IMR-90 (cell line): Measurements from ENCODE around the gene LRP1B. TPM values are rescaled to one million over a fixed set of nuclear protein-coding genes. Genes with fewer than 3 reads are reported as not detected.

Experiments
- ATAC-seq: fragments of 200-7000 bp; cut with Tn5 transposase; 2 replicates; pipeline ENCODE4 v1.9.1; 2020; ENCODE audit warnings: low read depth, mild to moderate bottlenecking, moderate library complexity
- BruUV-seq: library from RNA; stranded (reverse); fragments of 400-500 nt; replicated peaks from 2 replicates; lab custom pipeline; 2021; lab: Mats Ljungman, UMichigan
- CTCF ChIA-PET: fragments of 300-600 bp; formaldehyde crosslinking; extraction: SDS; loops from one replicate; lab custom pipeline; 2021; ENCODE audit warnings: antibody characterized with exemption; lab: Yijun Ruan, JAX
- POLR2A ChIA-PET: fragments of 300-600 bp; sonication (Branson Sonifier 250); formaldehyde crosslinking; loops from one replicate; lab custom pipeline; 2022; ENCODE audit warnings: antibody characterized with exemption; ENCODE audit not compliant: unreplicated experiment; lab: Charles Lee
- DNase-seq: peaks from one replicate; pipeline ENCODE4 v3.0.0; 2013
- H2AFZ ChIP-seq: replicated peaks from 2 replicates; pipeline ENCODE3; 2013; ENCODE audit warnings: low read length, mild to moderate bottlenecking; ENCODE audit not compliant: poor library complexity
- H2AK5ac ChIP-seq: 2 replicates; pipeline ENCODE4 v1.6.1; 2013; ENCODE audit warnings: low read depth, low read length, inconsistent platforms
- H2AK9ac ChIP-seq: replicated peaks from 2 replicates; pipeline ENCODE3; 2013; ENCODE audit warnings: mild to moderate bottlenecking, low read depth, low read length, moderate library complexity; ENCODE audit not compliant: poor library complexity
- H2BK120ac ChIP-seq: 2 replicates; pipeline ENCODE4 v1.6.1; 2013; ENCODE audit warnings: low read depth, low read length, inconsistent platforms
- H2BK15ac ChIP-seq: 3 replicates; pipeline ENCODE4 v1.6.1; 2013; ENCODE audit warnings: low read depth, low read length, inconsistent platforms
- H2BK20ac ChIP-seq: 2 replicates; pipeline ENCODE4 v1.6.1; 2013; ENCODE audit warnings: low read depth, mild to moderate bottlenecking, inconsistent platforms, low read length, moderate library complexity
- H2BK5ac ChIP-seq: 2 replicates; pipeline ENCODE4 v1.6.1; 2013; ENCODE audit warnings: mild to moderate bottlenecking, low read depth, low read length, inconsistent platforms; ENCODE audit not compliant: poor library complexity, severe bottlenecking
- H3K14ac ChIP-seq: replicated peaks from 2 replicates; pipeline ENCODE4 v1.6.1; 2013; ENCODE audit warnings: low read depth, low read length, inconsistent platforms
- H3K18ac ChIP-seq: 2 replicates; pipeline ENCODE4 v1.6.1; 2013; ENCODE audit warnings: low read depth, low read length, control low read depth
- H3K23ac ChIP-seq: 2 replicates; pipeline ENCODE4 v1.6.1; 2013; ENCODE audit warnings: low read depth, low read length, inconsistent platforms
- H3K27ac ChIP-seq: 2 replicates; pipeline ENCODE4 v1.5.1; 2013; ENCODE audit warnings: mild to moderate bottlenecking, control low read depth, low read length; ENCODE audit not compliant: insufficient read depth
- H3K27me3 ChIP-seq: 2 replicates; pipeline ENCODE4 v1.6.1; 2013; ENCODE audit warnings: low read length; ENCODE audit not compliant: control insufficient read depth, insufficient read depth
- H3K36me3 ChIP-seq: 2 replicates; pipeline ENCODE4 v1.6.1; 2013; ENCODE audit warnings: low read length, mixed read lengths; ENCODE audit not compliant: control insufficient read depth, insufficient read depth
- H3K4ac ChIP-seq: 2 replicates; pipeline ENCODE4 v1.6.1; 2013; ENCODE audit warnings: low read depth, low read length, inconsistent platforms
- H3K4me1 ChIP-seq: 2 replicates; pipeline ENCODE4 v1.6.1; 2013; ENCODE audit warnings: low read length, mixed read lengths; ENCODE audit not compliant: control insufficient read depth, insufficient read depth
- H3K4me2 ChIP-seq: 2 replicates; pipeline ENCODE4 v1.6.1; 2013; ENCODE audit warnings: low read depth, mild to moderate bottlenecking, control low read depth, low read length, moderate library complexity
- H3K4me3 ChIP-seq: 2 replicates; pipeline ENCODE4 v1.5.1; 2013; ENCODE audit warnings: low read depth, mild to moderate bottlenecking, control low read depth, low read length, moderate library complexity; ENCODE audit not compliant: insufficient read depth
- H3K56ac ChIP-seq: 2 replicates; pipeline ENCODE4 v1.6.1; 2013; ENCODE audit warnings: low read length, inconsistent platforms; ENCODE audit not compliant: insufficient read depth; ENCODE audit errors: extremely low read depth
- H3K79me1 ChIP-seq, 2 experiments: 2 replicates each; pipeline ENCODE4 v1.6.1; 2013; ENCODE audit warnings: low read length in 2 of 2, inconsistent platforms in 1 of 2, low read depth in 1 of 2
- H3K9ac ChIP-seq: 2 replicates; pipeline ENCODE4 v1.6.1; 2013; ENCODE audit warnings: low read depth, low read length, control low read depth
- H3K9me1 ChIP-seq: 2 replicates; pipeline ENCODE4 v1.6.1; 2013; ENCODE audit warnings: low read length, inconsistent platforms; ENCODE audit not compliant: insufficient read depth
- H3K9me3 ChIP-seq: 2 replicates; pipeline ENCODE4 v1.6.1; 2013; ENCODE audit warnings: low read length; ENCODE audit not compliant: control insufficient read depth, insufficient read depth
- H4K20me1 ChIP-seq: 2 replicates; pipeline ENCODE4 v1.6.1; 2013; ENCODE audit warnings: low read length, inconsistent platforms; ENCODE audit not compliant: insufficient read depth
- H4K5ac ChIP-seq: 2 replicates; pipeline ENCODE4 v1.6.1; 2013; ENCODE audit warnings: mild to moderate bottlenecking, low read depth, low read length, control low read depth
- H4K8ac ChIP-seq, 2 experiments: 2 replicates each; pipeline ENCODE4 v1.6.1; 2013; ENCODE audit warnings: low read depth in 2 of 2, low read length in 2 of 2, control low read depth in 1 of 2, inconsistent platforms in 1 of 2
- H4K91ac ChIP-seq: 2 replicates; pipeline ENCODE4 v1.6.1; 2013; ENCODE audit warnings: low read depth, low read length, inconsistent platforms; ENCODE audit not compliant: insufficient read depth
- CEBPB ChIP-seq: IDR thresholded peaks from 2 replicates; pipeline ENCODE4 v1.6.1; 2012; ENCODE audit warnings: low read depth, low read length, improper control_type of control experiment
- CHD1 ChIP-seq: IDR thresholded peaks from 2 replicates; pipeline ENCODE4 v1.6.1; 2012; ENCODE audit warnings: low read depth, low read length, improper control_type of control experiment
- WGBS, 2 experiments: methylation state at CpG; one replicate each; pipeline versions ENCODE4 v1.1.5 to v1.1.7; 2013; ENCODE audit warnings: missing lambda C conversion rate in 2 of 2; ENCODE audit not compliant: insufficient read length in 1 of 2; ENCODE audit errors: extremely low coverage in 2 of 2; 5-methylcytosine and 5-hydroxymethylcytosine counted together
- dilution Hi-C: fragments of 300-500 bp; cut with HindIII; formaldehyde crosslinking; loops from one replicate; pipeline ENCODE4 v1.14.3; 2018; ENCODE audit warnings: low sequenced_read_pairs; ENCODE audit not compliant: unreplicated experiment
- in situ Hi-C: fragments of 300-500 bp; cut with MboI; formaldehyde crosslinking; loops from 3 replicates; pipeline ENCODE4 v1.14.3; 2019; ENCODE audit warnings: low sequenced_read_pairs, inconsistent platforms, mixed read lengths
- intact Hi-C: fragments of 100-400 bp; cut with micrococcal nuclease; formaldehyde crosslinking; loops from 2 replicates; pipeline ENCODE4 v1.10.0; 2022
- polyA plus RNA-seq, 3 experiments: library from polyadenylated mRNA; depleted of rRNA; stranded (reverse); fragments of >200 nt; gene quantifications; 2 replicates each; pipeline ENCODE4 v1.2.3, GENCODE V29; 2012; ENCODE audit warnings: low replicate concordance in 1 of 3
- total RNA-seq: library from RNA; depleted of rRNA; stranded (reverse); fragments of >200 nt; gene quantifications from 2 replicates; pipeline ENCODE4 v1.2.3, GENCODE V29; 2012

Gene LRP1B
- total and polyA plus RNA-seq, 2 of the 4 experiments (the other 2 are of a cell fraction), result under 0.01 to 0.02 TPM

DNA sequence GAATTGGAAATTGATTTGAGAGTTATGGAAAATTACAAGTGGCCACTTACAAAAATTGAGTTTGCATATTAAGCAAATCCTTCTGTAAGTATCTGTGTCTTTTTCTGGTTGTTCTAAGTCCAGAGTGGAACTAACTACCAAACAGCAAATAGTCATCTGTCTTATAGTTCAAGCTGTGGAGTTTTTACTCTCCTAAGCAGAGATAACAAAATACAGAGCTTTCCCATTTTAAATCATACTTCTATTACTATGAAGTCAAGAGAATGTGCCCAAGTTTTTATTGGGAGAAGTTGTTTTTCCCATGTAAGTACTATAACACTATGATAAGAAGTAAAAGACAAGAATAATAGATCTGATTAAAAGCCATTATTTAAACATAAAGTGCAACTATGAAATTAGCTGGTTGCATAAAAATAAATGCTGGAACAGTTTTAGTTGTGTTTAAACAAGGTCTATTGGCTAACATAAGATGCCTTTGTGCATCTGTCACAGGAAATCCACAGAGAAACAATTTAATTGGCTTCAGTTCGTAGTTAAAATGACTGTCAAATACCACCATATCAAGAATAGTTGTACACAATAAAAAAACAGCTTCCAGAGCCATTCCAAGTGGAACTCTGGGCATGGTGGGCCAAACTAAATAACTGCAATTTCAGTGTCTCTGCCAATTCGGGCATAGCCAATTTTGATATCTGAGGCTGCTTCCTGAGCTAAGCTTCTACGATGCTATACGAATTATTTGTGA lies 1883.2 kb downstream of the LRP1B start:
- no peak overlapping the region for H2BK20ac ChIP-seq
- TF ChIP-seq CEBPB (no peak), CHD1 (no peak)
- no peak overlapping the region for H4K8ac ChIP-seq
- no peak overlapping the region for H2AFZ ChIP-seq
- no peak for DNase-seq
- intact Hi-C loops, result no loop called here
- no peak overlapping the region for H3K14ac ChIP-seq
- H3K27ac ChIP-seq, result no peak overlapping the region
- H4K91ac ChIP-seq, result no peak overlapping the region
- no TSS peak for BruUV-seq
- WGBS, 2 experiments, result no CpG with 5 or more reads among the region's 4 CpGs
- dilution Hi-C loops, result no loop called here
- H3K18ac ChIP-seq, result no peak overlapping the region
- H3K9me3 ChIP-seq, result no peaks in the 10 kb centered on the region; the same call in 1 of the 2 replicates
- H3K4me1 ChIP-seq, result no peaks in the 10 kb centered on the region
- H3K9ac ChIP-seq, result no peak overlapping the region
- no peak for ATAC-seq
- no peak overlapping the region for H2BK15ac ChIP-seq
- no peak overlapping the region for H3K23ac ChIP-seq
- H2AK5ac ChIP-seq, result no peak overlapping the region
- H4K20me1 ChIP-seq, result no peaks in the 10 kb centered on the region
- no peak overlapping the region for H4K5ac ChIP-seq
- no peak overlapping the region for H3K4me3 ChIP-seq
- H2AK9ac ChIP-seq, result no peak overlapping the region
- H2BK5ac ChIP-seq, result no peak overlapping the region
- ChIA-PET POLR2A (no interaction called here), CTCF (no interaction called here)
- no peaks in the 10 kb centered on the region for H3K79me1 ChIP-seq
- no peak overlapping the region for H3K4me2 ChIP-seq
- no peaks in the 10 kb centered on the region for H3K27me3 ChIP-seq
- no peak overlapping the region for H3K4ac ChIP-seq
- H3K9me1 ChIP-seq, result no peaks in the 10 kb centered on the region
- no peak overlapping the region for H3K56ac ChIP-seq
- no peaks in the 10 kb centered on the region for H3K36me3 ChIP-seq
- in situ Hi-C loops, result no loop called here
- H2BK120ac ChIP-seq, result no peak overlapping the region
